Gastrocnemius medialis (tissue), 4 donors: Measurements from ENCODE around the gene COA1. TPM values are rescaled to one million over a fixed set of nuclear protein-coding genes. Genes with fewer than 3 reads are reported as not detected.

Source experiments
- ATAC-seq, 2 donors: fragments of 150-250 bp; one replicate each; pipeline ENCODE4 v1.9.1; 2016
- DNase-seq, 2 donors: peaks; one replicate each; pipeline ENCODE4 v3.0.0-alpha.2; 2019
- H3K27ac ChIP-seq, 4 donors: fragments of 200-600 bp; sonication (generic); 1 replicate in 1 of 4; 2 replicates in 3 of 4; pipeline ENCODE4 v1.5.1; 2016 to 2018; ENCODE audit warnings: mild to moderate bottlenecking in 2 of 4, moderate library complexity in 1 of 4
- H3K27me3 ChIP-seq, 3 donors: fragments of 200-600 bp; sonication (generic) in 2 of 3; 1 replicate in 1 of 3; 2 replicates in 2 of 3; pipeline versions ENCODE4 v1.5.1 to v1.6.0; 2016 to 2019; ENCODE audit warnings: mild to moderate bottlenecking in 1 of 3, moderate library complexity in 1 of 3
- H3K36me3 ChIP-seq, 2 donors: fragments of 200-600 bp; sonication (generic) in 1 of 2; one replicate each; pipeline ENCODE4 v1.5.1; 2017 to 2018
- H3K4me1 ChIP-seq, 2 donors: fragments of 200-600 bp; sonication (generic) in 1 of 2; one replicate each; pipeline ENCODE4 v1.5.1; 2016 to 2017; ENCODE audit warnings: mild to moderate bottlenecking in 2 of 2
- H3K4me3 ChIP-seq, 4 donors: fragments of 200-600 bp; sonication (generic) in 3 of 4; 1 replicate in 1 of 4; 2 replicates in 3 of 4; pipeline ENCODE4 v1.5.1; 2016 to 2019; ENCODE audit warnings: mild to moderate bottlenecking in 2 of 4
- H3K9me3 ChIP-seq, 3 donors: fragments of 200-600 bp; sonication (generic) in 2 of 3; 1 replicate in 1 of 3; 2 replicates in 2 of 3; pipeline ENCODE4 v1.5.1; 2016 to 2019
- POLR2A ChIP-seq, 2 donors: fragments of 450-650 bp; IDR thresholded peaks; one replicate each; pipeline ENCODE4 v1.6.1; 2017; ENCODE audit warnings: antibody characterized with exemption in 2 of 2, mild to moderate bottlenecking in 2 of 2, moderate library complexity in 2 of 2
- in situ Hi-C, 4 donors: fragments of 200-750 bp; cut with MboI; loops; one replicate each; pipeline versions ENCODE4 v1.15.0 to v1.8.0; 2017; ENCODE audit warnings: low sequenced_read_pairs in 4 of 4
- intact Hi-C: fragments of 100-400 bp; cut with DNase I; formaldehyde crosslinking; loops from one replicate; pipeline ENCODE4 v1.15.1; 2023; ENCODE audit warnings: low total_unique reads
- total RNA-seq, 4 donors: library from RNA; depleted of rRNA; stranded (reverse); fragments of >200 nt; gene quantifications; one replicate each; pipeline versions ENCODE4 v1.1.0 to v1.2.3, GENCODE V29; 2016
- TF ChIP-seq, protein P1 (sequence below), 5 experiments: fragments of 450-650 bp in 3 of 5; fragments of 200-600 bp in 2 of 5; sonication (generic) in 2 of 5; IDR thresholded peaks in 4 of 5; conservative IDR thresholded peaks in 1 of 5; 1 replicate in 4 of 5; 2 replicates in 1 of 5; pipeline ENCODE4 v1.5.1; 2016 to 2019; ENCODE audit warnings: antibody characterized with exemption in 5 of 5, mild to moderate bottlenecking in 3 of 5, moderate library complexity in 3 of 5

Gene COA1
- total RNA-seq, 4 donors from 2014 or later, result 34.9 to 55.2 (median 49.3) TPM

DNA sequence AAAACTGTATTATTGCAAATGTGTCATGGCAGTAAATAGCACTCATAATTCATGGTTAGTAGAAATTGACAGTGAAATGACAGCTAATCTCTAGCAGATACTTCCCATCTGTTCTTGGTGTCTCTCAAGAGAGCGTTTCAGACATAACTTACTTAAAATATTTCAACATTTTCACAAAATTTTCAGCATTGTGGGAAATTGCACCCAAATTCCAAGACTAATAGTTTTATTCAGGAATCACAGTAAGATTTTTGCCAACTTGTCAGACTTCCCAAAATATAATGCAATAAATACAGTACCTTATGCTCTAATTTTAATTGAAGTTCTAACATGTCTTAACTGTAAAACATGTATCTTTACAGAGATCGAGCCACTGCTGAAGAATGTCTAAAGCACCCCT is 105.2 kb downstream of the COA1 start:
- Histone ChIP-seq H3K27me3 (no peaks in the 10 kb centered on the region), H3K4me3 (no peak overlapping the region), H3K36me3 (peaks cover 0 to 32% of the 10 kb centered on the region in 2 donors), H3K4me1 (no peaks in the 10 kb centered on the region), H3K27ac (no peak overlapping the region), H3K9me3 (no peaks in the 10 kb centered on the region)
- in situ Hi-C loops (no loop called here), intact Hi-C loops (no loop called here)
- DNase-seq (no peak), ATAC-seq (no peak)
- TF ChIP-seq POLR2A (IDR thresholded peaks at IDR 0.05), result no peak

DNA sequence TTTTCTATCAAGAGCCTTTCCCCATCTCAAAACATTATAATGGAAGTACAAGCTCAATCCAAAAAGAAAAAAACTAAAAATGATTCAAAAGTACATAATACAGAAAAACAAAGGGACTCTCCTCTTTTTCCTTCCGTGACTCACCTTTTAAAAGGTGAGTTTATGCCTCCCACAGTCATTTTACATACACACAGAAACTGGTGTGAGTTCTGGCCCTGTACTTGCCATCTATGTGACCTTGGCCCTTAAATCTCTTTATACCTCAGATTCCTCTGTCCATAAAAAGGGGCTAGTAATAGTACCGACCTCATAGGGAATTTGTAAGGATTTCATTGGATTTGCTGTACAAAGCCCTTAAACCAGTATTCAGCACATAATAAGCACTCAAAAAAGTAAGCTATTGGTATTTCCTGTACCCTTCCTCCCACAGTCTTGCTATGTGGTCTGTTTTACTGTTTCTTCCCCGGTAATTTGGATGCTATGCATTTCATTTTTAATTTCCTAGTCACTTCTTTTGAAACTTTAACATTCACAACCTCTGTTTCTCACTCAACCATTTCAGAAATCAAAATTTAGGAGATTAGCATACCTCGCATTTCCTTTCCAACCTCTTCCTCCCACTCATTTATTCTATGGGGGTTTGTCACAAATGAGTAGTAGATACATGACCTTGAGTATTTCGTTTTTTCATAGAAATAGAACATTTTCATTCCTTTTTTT is 107.4 kb downstream of the COA1 start:
- Histone ChIP-seq H3K4me3 (no peak overlapping the region), H3K9me3 (no peaks in the 10 kb centered on the region), H3K27me3 (no peaks in the 10 kb centered on the region), H3K36me3 (peaks cover 0 to 32% of the 10 kb centered on the region in 2 donors), H3K4me1 (no peaks in the 10 kb centered on the region), H3K27ac (no peak overlapping the region)
- no peak for DNase-seq
- in situ Hi-C loops, result no loop called here
- no peak for ATAC-seq
- intact Hi-C loops, result no loop called here
- TF ChIP-seq, protein P1, sequence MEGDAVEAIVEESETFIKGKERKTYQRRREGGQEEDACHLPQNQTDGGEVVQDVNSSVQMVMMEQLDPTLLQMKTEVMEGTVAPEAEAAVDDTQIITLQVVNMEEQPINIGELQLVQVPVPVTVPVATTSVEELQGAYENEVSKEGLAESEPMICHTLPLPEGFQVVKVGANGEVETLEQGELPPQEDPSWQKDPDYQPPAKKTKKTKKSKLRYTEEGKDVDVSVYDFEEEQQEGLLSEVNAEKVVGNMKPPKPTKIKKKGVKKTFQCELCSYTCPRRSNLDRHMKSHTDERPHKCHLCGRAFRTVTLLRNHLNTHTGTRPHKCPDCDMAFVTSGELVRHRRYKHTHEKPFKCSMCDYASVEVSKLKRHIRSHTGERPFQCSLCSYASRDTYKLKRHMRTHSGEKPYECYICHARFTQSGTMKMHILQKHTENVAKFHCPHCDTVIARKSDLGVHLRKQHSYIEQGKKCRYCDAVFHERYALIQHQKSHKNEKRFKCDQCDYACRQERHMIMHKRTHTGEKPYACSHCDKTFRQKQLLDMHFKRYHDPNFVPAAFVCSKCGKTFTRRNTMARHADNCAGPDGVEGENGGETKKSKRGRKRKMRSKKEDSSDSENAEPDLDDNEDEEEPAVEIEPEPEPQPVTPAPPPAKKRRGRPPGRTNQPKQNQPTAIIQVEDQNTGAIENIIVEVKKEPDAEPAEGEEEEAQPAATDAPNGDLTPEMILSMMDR (IDR thresholded peaks at IDR 0.05 in 4 of 5, conservative IDR thresholded peaks at IDR 0.05 in 1 of 5), result no peak
- TF ChIP-seq POLR2A (IDR thresholded peaks at IDR 0.05), result no peak

DNA sequence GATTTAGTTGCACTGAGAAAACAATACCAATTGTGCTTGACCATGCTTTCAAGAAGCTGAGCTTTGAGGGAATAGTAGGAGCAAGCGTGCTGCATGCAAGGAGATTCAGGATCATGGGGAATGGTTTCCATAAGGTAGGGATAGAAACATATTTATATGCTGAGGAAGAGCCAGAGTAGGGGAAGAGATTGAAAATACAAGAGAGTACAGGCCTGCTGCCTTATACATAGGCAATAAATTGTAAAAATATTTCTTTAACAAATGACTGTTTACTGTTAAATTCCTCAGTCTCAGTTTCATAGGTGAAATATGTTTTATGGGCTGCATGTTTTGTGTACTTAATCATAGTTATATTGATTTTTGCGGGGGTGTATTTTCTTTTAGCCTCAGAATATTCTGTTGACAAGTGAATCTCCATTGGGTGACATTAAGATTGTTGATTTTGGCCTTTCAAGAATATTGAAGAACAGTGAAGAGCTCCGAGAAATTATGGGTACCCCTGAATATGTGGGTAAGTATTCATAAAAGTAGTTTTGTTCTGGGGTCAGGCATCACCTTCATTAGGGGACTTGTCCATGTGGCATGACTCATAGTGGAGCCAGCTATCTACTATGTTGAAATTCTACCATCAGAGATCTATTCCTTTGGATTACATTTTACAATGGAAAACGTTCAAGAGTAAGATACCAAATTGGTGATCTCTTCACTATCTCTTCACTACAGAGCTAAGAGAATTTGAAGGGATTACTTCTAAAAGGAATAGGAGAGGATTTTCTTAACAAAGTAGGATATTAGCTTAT is 109.9 kb downstream of the COA1 start:
- Histone ChIP-seq H3K4me1 (no peaks in the 10 kb centered on the region), H3K4me3 (no peak overlapping the region), H3K36me3 (peaks cover 0 to 18% of the 10 kb centered on the region in 2 donors), H3K27ac (no peak overlapping the region), H3K9me3 (no peaks in the 10 kb centered on the region), H3K27me3 (no peaks in the 10 kb centered on the region)
- TF ChIP-seq POLR2A (IDR thresholded peaks at IDR 0.05), result no peak
- TF ChIP-seq, protein P1 (IDR thresholded peaks at IDR 0.05 in 4 of 5, conservative IDR thresholded peaks at IDR 0.05 in 1 of 5), result no peak
- in situ Hi-C loops, result no loop called here
- DNase-seq, result no peak
- ATAC-seq, result no peak
- intact Hi-C loops, result no loop called here

DNA sequence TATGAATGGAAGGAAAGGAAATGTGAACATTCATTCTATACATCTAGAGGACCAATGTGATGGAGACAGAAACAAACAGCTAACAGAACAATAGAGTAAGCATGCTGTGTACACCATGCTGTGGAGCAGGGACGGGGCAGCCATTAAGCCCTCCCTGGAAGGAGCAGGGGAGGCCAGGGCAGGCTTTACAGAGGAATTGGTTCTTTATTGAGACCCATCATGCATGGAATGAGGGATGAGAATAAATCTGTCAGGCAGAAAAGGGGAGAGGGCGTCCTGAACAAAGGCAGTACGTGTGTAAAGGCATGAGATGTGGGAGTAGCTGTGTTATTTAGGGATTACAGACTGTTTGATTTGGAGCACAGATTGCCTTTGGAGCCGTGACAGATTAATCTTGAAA is 111.2 kb downstream of the COA1 start:
- Histone ChIP-seq H3K27me3 (no peaks in the 10 kb centered on the region), H3K4me3 (no peak overlapping the region), H3K4me1 (no peaks in the 10 kb centered on the region), H3K9me3 (no peaks in the 10 kb centered on the region), H3K27ac (no peak overlapping the region), H3K36me3 (peaks cover 0 to 11% of the 10 kb centered on the region in 2 donors)
- intact Hi-C loops, result no loop called here
- DNase-seq (no peak), ATAC-seq (no peak)
- TF ChIP-seq POLR2A (IDR thresholded peaks at IDR 0.05), result no peak
- TF ChIP-seq, protein P1 (IDR thresholded peaks at IDR 0.05 in 4 of 5, conservative IDR thresholded peaks at IDR 0.05 in 1 of 5), result no peak
- in situ Hi-C loops, result no loop called here

DNA sequence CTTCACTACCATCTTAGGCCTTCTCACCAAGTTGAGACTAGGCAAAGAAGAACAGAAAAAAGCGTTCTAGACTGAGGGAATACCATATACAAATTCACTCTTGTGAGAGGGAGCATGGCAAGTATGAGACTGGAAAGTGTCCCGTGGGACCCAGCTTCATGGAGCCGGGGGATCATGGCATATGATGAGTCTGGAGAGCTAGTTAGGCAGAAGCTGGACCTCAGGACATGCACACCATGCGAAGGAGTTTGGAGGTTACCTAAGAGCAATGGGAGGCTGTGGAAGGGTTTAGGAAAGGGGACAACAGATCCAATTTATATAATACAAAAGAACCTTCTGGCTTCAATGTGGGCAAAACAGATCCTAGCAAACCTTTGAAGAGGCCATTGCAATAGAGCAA is 112.3 kb downstream of the COA1 start:
- Histone ChIP-seq H3K4me1 (peaks cover 7 to 11% of the 10 kb centered on the region in 2 donors), H3K27me3 (no peaks in the 10 kb centered on the region), H3K9me3 (no peaks in the 10 kb centered on the region), H3K27ac (no peak overlapping the region), H3K36me3 (peaks cover 0 to 11% of the 10 kb centered on the region in 2 donors), H3K4me3 (no peak overlapping the region)
- in situ Hi-C loops (no loop called here), intact Hi-C loops (no loop called here)
- no peak for TF ChIP-seq POLR2A (IDR thresholded peaks at IDR 0.05)
- DNase-seq (no peak), ATAC-seq (no peak)
